Adipocyte (in vitro differentiated cells): ENCODE measurements around the gene ATRNL1.

Experiments
- DNase-seq: peaks from one replicate; pipeline ENCODE4 v3.0.0-alpha.2; 2015; ENCODE audit warnings: low read depth
- H3K27me3 ChIP-seq: replicated peaks from 2 replicates; pipeline ENCODE4 v1.7.0; 2013; ENCODE audit warnings: mild to moderate bottlenecking, low read length, moderate library complexity; ENCODE audit not compliant: control insufficient read depth, insufficient read depth
- H3K36me3 ChIP-seq: 2 replicates; pipeline ENCODE4 v1.7.0; 2013; ENCODE audit warnings: low read length, mild to moderate bottlenecking, moderate library complexity; ENCODE audit not compliant: control insufficient read depth, insufficient read depth, severe bottlenecking
- H3K4me1 ChIP-seq: 2 replicates; pipeline ENCODE4 v1.7.0; 2013; ENCODE audit warnings: mild to moderate bottlenecking, low read length, moderate library complexity; ENCODE audit not compliant: control insufficient read depth, insufficient read depth
- H3K4me3 ChIP-seq: 2 replicates; pipeline ENCODE4 v1.7.0; 2013; ENCODE audit warnings: mild to moderate bottlenecking, low read length, moderate library complexity
- H3K9ac ChIP-seq: 2 replicates; pipeline ENCODE4 v1.7.0; 2013; ENCODE audit warnings: mild to moderate bottlenecking, low read length, moderate library complexity
- H3K9me3 ChIP-seq: 2 replicates; pipeline ENCODE4 v1.7.0; 2013; ENCODE audit warnings: mild to moderate bottlenecking, low read length, moderate library complexity; ENCODE audit not compliant: control insufficient read depth

Gene ATRNL1

GRCh38 chr10:115052728-115053127 lies 40.4 kb upstream of the ATRNL1 start:
- no peaks in the 10 kb centered on the region for H3K9me3 ChIP-seq
- no peaks in the 10 kb centered on the region for H3K4me1 ChIP-seq
- H3K9ac ChIP-seq: no peak overlapping the region
- H3K4me3 ChIP-seq: no peak overlapping the region
- no peaks in the 10 kb centered on the region for H3K36me3 ChIP-seq
- H3K27me3 ChIP-seq: no peaks in the 10 kb centered on the region
- no peak for DNase-seq

DNA sequence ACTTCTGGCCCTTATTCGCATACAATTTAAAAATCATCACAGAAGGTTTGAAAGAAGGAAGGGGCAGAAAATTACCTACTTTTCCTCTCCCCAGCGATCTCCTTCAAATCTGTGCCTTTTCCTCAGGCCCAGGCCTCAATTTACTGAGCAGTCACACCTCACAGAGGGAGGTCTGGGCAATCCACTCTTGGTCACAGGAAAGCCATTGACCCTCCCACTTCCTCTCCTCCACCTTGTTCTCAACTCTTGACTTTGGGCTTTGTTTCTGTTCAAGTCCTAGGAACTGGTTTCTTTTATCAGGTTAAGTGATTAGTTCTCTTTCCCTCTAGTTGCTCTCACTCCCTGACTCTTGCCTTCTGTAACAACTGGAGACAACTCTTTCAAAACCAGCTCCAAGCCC lies 37.0 kb upstream of the ATRNL1 start:
- Histone ChIP-seq H3K9me3 (no peaks in the 10 kb centered on the region), H3K27me3 (peaks cover 2% of the 10 kb centered on the region), H3K9ac (no peak overlapping the region), H3K4me1 (no peaks in the 10 kb centered on the region), H3K4me3 (no peak overlapping the region), H3K36me3 (no peaks in the 10 kb centered on the region)
- DNase-seq: no peak

- Histone ChIP-seq H3K9me3 (no peaks in the 10 kb centered on the region), H3K4me3 (no peak overlapping the region)
Observed at GRCh38 chr10:115059301-115059898, 33.8 kb upstream of the ATRNL1 start.

GRCh38 chr10:115063701-115064658 lies 29.2 kb upstream of the ATRNL1 start:
- Histone ChIP-seq H3K4me1 (peaks cover 3% of the 10 kb centered on the region), H3K9ac (no peak overlapping the region), H3K4me3 (no peak overlapping the region), H3K9me3 (no peaks in the 10 kb centered on the region), H3K36me3 (no peaks in the 10 kb centered on the region), H3K27me3 (peaks cover 39% of the 10 kb centered on the region)
- DNase-seq: peak; percentile 71

More at GRCh38 chr10:115059301-115059898, 33.8 kb upstream of the ATRNL1 start:
- no peak for DNase-seq
- Histone ChIP-seq H3K27me3 (peaks cover 8% of the 10 kb centered on the region), H3K4me1 (peaks cover 3% of the 10 kb centered on the region), H3K9ac (no peak overlapping the region), H3K36me3 (no peaks in the 10 kb centered on the region)

DNA sequence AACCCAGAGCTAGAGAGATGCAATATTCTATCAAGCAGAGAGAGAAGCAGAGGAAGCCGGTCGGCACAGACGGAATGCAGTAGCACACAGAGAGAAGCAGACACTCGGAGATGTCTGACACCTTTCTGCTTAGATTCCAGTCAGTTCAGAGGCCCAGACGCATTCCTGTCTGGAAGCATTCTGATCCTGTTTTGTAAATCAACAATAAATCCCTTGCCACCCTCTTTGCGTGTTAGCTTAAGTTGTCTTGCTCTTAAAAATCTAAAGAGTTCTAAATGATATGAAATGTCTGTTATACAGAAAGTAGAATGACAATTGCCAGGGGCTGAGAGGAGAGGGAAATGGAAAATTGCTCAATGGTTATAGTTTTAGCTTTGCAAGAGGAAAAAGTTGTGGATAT lies 27.4 kb upstream of the ATRNL1 start:
- H3K4me1 ChIP-seq: peaks cover 3% of the 10 kb centered on the region
- H3K27me3 ChIP-seq: peaks cover 50% of the 10 kb centered on the region
- no peak for DNase-seq
- no peaks in the 10 kb centered on the region for H3K9me3 ChIP-seq
- H3K9ac ChIP-seq: no peak overlapping the region
- H3K36me3 ChIP-seq: no peaks in the 10 kb centered on the region
- no peak overlapping the region for H3K4me3 ChIP-seq

DNA sequence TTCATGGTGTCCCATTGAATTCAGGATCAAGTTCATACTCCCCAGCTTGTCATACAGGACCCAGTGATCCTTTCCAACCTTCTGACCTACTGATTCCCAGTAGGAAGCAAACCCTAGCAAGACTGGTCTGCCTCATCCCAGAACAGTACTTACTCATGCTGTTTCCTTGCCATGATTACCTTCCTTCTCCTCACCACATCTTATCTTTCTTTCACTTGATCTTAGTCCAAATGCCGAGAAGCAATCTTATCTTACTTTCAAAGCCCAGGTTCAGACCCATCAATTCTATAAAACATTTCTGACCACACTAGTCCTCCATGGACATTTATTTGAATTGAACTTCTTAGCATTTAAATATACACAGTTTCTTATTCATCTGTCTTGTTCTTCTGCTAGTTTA lies 26.6 kb upstream of the ATRNL1 start:
- H3K9me3 ChIP-seq: no peaks in the 10 kb centered on the region
- H3K4me3 ChIP-seq: no peak overlapping the region
- no peak for DNase-seq
- no peaks in the 10 kb centered on the region for H3K36me3 ChIP-seq
- peaks cover 3% of the 10 kb centered on the region for H3K4me1 ChIP-seq
- H3K9ac ChIP-seq: no peak overlapping the region
- peaks cover 47% of the 10 kb centered on the region for H3K27me3 ChIP-seq

- DNase-seq: no peak
- Histone ChIP-seq H3K4me3 (no peak overlapping the region), H3K36me3 (no peaks in the 10 kb centered on the region), H3K9me3 (no peaks in the 10 kb centered on the region), H3K9ac (no peak overlapping the region), H3K4me1 (no peaks in the 10 kb centered on the region), H3K27me3 (peaks cover 22% of the 10 kb centered on the region)
Observed at GRCh38 chr10:115073796-115074195, 19.4 kb upstream of the ATRNL1 start.

GRCh38 chr10:115082506-115082905 lies 10.7 kb upstream of the ATRNL1 start:
- Histone ChIP-seq H3K9me3 (peaks cover 6% of the 10 kb centered on the region), H3K36me3 (no peaks in the 10 kb centered on the region), H3K27me3 (peaks cover 12% of the 10 kb centered on the region), H3K4me1 (no peaks in the 10 kb centered on the region), H3K4me3 (no peak overlapping the region), H3K9ac (no peak overlapping the region)
- DNase-seq: peak; percentile 58

DNA sequence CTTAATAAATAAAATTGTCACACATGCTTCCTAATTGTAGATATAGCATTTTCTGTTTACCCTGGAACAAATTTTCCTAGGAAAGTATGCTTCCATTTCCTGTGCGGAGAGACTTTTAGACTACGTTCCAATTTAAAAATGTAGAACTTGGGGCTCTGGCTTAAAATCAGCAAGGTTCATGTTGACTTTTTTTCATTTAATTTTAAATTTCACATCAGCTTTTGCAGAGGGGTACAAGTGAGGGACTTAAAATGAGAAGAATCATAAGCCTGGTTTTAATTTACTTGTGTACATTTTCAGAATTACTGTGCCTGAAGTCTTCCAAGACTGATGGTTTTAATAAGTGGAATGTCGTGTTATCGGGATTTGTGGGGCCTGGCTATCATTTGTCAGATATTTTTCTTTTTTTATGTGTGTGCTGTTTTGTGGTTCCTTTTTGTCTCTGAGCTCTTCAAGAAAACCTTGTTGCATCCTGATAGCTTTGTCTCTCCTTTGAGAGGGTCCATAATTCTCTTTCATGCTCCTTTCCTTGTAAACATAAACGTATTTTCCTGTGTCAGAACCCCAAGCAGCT lies 8.8 kb upstream of the ATRNL1 start:
- peak; percentile 63 for DNase-seq
- peaks cover 19% of the 10 kb centered on the region for H3K27me3 ChIP-seq
- no peaks in the 10 kb centered on the region for H3K36me3 ChIP-seq
- H3K9me3 ChIP-seq: peaks cover 6% of the 10 kb centered on the region
- no peaks in the 10 kb centered on the region for H3K4me1 ChIP-seq
- no peak overlapping the region for H3K4me3 ChIP-seq
- no peak overlapping the region for H3K9ac ChIP-seq

DNA sequence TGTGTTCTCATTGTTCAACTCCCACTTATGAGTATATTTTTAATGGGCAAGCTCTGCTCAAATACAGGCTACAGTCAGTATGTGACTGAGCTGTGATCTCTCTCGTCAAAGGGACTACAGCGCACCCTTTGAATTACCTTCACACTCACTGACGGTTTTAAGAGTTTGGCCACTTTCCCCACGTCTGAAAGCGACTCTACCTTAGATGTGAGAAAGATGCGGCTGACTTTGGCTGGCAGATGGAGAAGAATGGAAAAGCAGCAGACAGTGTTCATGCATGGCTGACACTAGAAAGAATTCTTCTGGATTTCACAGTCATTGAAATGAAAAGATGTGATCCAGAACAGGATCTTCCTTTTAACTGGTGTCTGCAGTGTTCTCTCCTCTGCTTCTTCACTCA lies 2.0 kb upstream of the ATRNL1 start:
- H3K27me3 ChIP-seq: peaks cover 50% of the 10 kb centered on the region
- DNase-seq: no peak
- H3K36me3 ChIP-seq: no peaks in the 10 kb centered on the region
- H3K9me3 ChIP-seq: peaks cover 6% of the 10 kb centered on the region
- H3K9ac ChIP-seq: no peak overlapping the region
- H3K4me1 ChIP-seq: no peaks in the 10 kb centered on the region
- no peak overlapping the region for H3K4me3 ChIP-seq

GRCh38 chr10:115092258-115092554 lies 959 bp upstream of the ATRNL1 start:
- H3K4me1 ChIP-seq: no peaks in the 10 kb centered on the region
- peak overlapping the region; percentile 39 for H3K9ac ChIP-seq
- DNase-seq: no peak
- peaks cover 3% of the 10 kb centered on the region for H3K9me3 ChIP-seq
- no peaks in the 10 kb centered on the region for H3K36me3 ChIP-seq
- peak overlapping the region; percentile 78 for H3K4me3 ChIP-seq
- H3K27me3 ChIP-seq: peaks cover 50% of the 10 kb centered on the region
